Hematopoietic multipotent progenitor cell treated with erythropoietin and hydrocortisone succinate and interleukin-3 and kit ligand, for 8 days (in vitro differentiated cells): ENCODE results near the gene TAF1B.
"Not testable (repeated sequence)": the region's sequence is repeated elsewhere in the genome, so short reads cannot be mapped to it uniquely, and the experiment has no call there.

Source experiments
- DNase-seq: peaks from one replicate; pipeline ENCODE4 v3.0.0-alpha.2; 2015

The TAF1B gene

GRCh38 chr2:9832586-9832985, 10.7 kb upstream of the TAF1B start:
- DNase-seq, result no peak

DNA sequence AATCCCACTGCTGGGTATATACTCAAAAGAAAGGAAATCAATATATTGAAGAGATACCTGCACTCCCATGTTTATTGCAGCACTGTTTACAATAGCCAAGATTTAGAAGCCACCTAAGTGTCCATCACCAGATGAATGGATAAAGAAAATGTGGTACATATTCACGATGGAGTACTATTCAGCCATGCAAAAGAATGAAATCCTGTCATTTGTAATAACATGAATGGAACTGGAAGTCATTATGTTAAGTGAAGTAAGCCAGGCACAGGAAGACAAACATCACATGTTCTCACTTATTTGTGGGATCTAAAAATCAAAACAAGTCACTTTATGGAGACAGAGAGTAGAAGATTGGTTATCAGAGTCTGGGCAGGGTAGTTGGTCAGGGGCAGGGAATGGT, 8.2 kb upstream of the TAF1B start:
- not testable (repeated sequence) for DNase-seq

DNA sequence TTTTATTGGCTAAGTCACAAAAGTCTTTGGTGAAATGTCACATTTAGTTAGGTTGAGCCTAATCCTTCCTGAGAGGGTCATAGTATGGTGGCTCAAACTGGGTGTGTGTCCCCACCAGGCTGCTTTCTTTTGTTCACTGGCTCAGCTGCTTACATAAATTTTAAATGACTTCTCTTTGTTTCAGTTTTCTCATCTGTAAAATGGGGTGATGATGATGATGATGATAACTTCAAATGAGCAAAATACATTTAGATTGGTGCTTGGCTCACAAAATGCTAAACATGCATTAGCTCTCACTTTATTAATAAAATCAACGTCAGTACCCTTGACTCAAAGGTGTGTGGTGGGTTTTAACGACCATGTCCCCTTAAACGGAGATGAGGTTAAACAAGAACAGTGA, 7.2 kb upstream of the TAF1B start:
- no peak for DNase-seq

DNA sequence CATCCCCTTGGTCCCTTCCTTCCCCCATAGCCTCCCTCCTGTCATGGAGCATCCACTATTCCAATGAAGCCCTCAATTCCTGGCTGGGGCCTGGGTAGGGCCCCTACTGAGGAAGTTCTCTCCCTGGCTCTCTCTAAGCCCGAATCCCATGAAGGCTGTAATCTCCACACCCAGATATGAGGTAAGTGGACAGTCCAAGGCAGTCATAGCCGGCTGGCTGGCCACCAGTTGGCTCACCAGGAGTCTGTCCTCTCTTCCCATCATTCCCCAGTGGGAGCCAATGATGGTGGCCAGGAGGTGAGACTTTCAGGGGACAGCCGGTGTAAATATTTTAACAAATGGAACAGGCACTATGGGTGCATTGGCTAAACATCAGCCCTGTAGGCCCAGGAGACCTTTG, 6.8 kb upstream of the TAF1B start:
- no peak for DNase-seq

DNA sequence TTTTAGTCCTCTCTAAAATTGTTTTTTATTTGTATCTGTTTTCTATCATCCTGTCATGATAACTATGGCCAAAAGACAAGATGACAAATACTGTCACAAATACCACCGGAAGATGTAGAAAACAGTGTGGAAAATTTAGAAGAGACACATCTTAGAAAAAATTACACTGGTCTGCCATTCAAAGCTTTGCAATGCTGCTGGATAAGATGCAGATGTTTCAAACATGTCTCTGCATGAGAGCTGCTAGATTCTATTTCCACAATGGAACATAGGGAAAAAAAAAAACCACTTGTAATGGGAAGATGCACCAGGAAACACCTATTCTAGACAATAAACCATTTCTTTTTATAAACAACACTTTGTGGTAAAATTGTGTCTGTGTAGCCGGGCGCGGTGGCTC, 5.8 kb upstream of the TAF1B start:
- no peak for DNase-seq

GRCh38 chr2:9838391-9838790, 4.9 kb upstream of the TAF1B start:
- DNase-seq, result no peak

- peak; percentile 17 for DNase-seq
These were observed 616 bp upstream of the TAF1B start for GRCh38 chr2:9842487-9843228.

DNA sequence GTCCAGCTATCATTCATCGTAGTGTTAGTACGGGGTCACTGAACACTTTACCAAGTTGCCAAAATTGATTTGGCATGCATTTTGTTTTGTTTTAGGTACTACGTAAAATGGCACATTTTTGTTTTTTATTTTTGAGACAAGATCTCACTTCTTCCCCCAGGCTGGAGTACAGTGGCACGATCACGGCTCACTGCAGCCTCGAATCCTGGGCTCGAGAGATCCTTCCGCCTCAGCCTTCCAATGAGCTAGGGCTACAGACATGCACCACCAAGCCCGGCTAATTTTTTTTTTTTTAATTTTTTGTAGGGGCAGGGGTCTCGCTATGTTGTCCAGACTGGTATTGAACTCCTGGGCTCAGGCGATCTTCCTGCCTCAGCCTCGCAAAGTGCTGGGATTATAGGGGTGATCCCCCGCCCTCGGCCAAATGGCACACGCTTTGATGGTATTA, 786 bp downstream of the TAF1B start:
- DNase-seq, result no peak

GRCh38 chr2:9844576-9844975, 1.3 kb downstream of the TAF1B start:
- peak; percentile 27 for DNase-seq

DNA sequence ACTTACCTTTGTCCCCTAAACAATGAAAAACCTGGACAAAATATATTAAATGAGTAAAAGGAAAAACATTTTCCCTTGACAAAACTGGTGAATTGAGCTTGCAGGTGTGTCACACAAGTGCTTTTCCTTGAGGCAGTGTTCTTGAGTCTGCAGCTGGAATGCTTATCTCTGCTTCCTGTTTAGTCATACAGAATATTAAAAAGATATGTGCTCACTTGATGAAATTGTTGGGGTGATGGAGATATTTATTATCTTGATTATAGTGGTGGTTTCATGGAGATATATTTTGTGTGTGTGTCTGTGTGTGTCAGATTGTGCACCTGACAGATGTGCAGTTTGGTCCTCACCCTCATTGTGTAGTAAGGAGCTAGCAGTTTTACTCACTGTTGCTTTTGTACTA, 3.3 kb downstream of the TAF1B start:
- peak; percentile 43 for DNase-seq

DNA sequence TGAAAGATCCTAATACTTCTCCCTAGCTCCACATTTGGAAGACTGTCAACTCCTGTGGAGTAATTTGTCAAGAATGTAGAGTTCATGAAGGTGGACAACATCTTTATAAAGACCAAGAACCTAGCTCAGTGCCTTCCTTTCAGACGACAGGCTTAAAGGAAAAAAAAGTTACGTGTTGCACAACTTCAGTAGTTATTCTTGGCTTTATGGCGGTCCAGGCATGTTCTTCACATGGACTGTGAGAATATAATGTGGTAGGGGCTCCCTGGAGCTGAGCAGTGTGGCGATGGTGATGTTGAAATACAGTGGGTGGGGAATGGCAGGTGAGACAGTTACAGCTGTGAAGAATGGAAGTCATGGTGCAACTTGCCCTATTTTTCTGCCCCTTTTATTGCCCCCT, 3.9 kb downstream of the TAF1B start:
- DNase-seq, result no peak

DNA sequence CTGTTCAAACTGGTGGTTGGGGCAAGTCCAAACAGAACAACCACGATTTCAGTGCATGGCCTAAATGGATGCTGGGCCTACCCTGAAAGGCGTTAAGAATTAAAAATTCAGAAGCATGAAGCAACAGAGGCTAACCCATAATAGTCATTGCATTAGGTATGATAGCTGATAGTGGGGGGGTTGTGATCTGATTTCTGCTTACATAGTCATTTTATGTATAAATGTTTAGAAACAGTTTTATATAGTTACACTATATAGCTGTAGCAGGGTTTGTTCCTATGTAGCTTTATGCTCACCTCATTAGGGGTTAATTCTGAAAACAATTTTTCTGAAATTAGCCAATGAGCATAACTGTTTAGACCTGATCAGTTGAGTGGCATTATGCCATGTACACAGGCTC, 9.6 kb downstream of the TAF1B start:
- DNase-seq, result no peak

- no peak for DNase-seq
These were observed 14.8 kb downstream of the TAF1B start for GRCh38 chr2:9857814-9858729.

GRCh38 chr2:9858730-9859068, 15.4 kb downstream of the TAF1B start:
- no peak for DNase-seq

- not testable (repeated sequence) for DNase-seq
These were observed 17.8 kb downstream of the TAF1B start for GRCh38 chr2:9860922-9861580.

DNA sequence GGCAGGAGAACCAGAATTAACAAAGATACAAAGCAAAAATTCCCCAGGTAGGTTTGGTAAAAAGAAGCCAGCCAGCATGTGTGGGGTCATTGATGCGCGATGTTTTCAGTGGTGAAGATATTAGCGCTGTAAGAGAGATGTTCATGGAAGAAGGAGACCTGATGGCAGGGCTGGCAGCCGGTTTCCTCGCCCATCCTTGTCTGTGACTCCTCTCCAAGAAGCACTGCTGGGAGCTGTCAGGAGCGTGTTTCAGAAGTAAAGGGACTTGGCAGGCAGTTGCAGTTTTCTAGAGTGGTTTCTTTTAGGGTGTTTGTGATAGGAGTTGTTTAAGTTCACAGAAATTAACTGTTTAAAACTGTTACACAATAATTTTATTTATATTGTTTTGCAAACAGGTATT, 24.6 kb downstream of the TAF1B start:
- no peak for DNase-seq

DNA sequence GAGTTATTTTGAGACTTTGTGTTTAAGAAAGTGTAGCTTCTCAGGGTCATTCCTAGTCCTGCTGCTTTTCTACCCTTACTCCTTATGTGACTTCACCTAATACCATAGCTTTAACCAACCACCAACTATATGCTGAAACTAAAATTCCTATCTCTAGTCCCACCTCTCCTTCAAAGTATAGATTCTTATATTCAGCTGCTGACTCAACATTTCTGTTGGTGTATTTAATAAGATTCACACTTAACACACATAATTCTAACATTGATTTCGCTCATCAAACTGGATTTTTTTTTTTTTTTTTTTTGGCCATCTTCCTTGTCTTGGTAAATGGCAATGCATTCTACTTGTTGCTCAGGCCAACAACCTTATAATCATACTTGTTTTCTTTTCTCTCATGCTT, 30.1 kb downstream of the TAF1B start:
- no peak for DNase-seq

GRCh38 chr2:9877026-9877425, 33.8 kb downstream of the TAF1B start:
- no peak for DNase-seq

DNA sequence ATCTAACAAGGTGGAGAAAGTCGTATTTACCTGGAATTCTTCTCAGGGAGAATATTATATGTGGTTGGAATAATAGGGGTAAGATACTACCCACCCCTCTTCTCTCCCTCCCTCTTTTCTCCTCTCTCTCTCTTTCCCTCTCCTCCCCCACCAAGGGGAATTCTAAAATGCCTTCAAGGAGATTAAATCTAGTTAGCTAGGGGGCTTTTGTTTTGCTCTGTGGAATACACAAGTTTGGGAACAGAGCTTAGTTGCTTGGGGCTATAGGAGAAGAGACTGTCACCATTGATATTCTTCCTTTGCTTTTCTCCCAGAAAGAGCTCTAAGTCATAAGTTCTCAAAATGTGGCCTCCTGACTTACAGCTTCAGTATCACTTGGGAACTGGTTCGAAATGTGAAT, 34.5 kb downstream of the TAF1B start:
- DNase-seq, result no peak

GRCh38 chr2:9879455-9880194, 36.4 kb downstream of the TAF1B start:
- DNase-seq, result no peak

DNA sequence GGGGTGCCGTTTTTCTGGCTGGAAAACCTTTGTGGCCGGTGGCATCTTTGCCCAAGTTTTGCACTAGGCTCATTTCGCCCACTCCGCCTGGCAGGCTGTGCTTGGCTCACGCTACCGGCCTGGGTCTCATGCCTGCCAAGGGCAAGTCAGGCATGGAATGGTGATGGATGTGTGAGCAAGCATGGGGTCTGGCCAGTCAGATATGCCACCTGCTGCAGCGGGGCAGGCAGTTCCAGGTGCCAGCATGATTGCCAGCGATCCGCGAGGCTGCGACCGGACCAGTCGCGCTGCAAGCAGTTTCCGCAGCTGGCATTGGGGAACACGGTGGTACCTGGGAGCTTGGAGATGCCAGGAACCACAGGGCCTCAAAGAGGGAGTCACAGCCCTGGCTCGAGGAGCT, 40.6 kb downstream of the TAF1B start:
- no peak for DNase-seq

DNA sequence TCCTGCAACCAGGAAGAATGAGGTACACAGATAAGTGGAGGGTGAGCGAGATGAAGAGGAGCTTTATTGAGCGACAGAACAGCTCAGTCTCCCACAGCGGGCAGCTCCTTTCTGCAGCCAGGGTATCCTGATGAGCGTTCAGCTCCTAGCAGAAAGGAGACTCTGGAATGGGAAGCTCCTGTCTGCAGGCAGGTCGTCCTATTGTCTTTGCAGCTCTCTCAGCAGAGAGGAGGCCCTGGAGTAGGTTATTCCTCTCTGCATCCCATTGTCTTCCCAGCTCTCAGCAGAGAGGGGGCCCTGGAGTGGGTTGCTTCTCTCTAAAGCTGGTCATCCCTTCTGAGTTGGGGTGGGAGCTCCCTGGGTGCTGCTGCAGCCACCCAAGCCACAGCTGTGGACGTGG, 41.2 kb downstream of the TAF1B start:
- DNase-seq, result no peak

- DNase-seq, result no peak
These were observed 41.9 kb downstream of the TAF1B start for GRCh38 chr2:9885036-9885684.
